Measurements from ENCODE around the gene HYOU1.
"Not testable (repeated sequence)": the region's sequence is repeated elsewhere in the genome, so short reads cannot be mapped to it uniquely, and the experiment has no call there.

HYOU1 gene

GRCh38 chr11:119041821-119042514 lies 15.0 kb downstream of the HYOU1 start:
- peak; percentile 26 for DNase-seq (ENCODE audit: low read depth)

- DNase-seq (ENCODE audit: low read depth) = not testable (repeated sequence)
These were observed 17.5 kb downstream of the HYOU1 start for GRCh38 chr11:119039471-119039870.

- DNase-seq (ENCODE audit: low read depth) = no peak
These were observed 18.1 kb downstream of the HYOU1 start for GRCh38 chr11:119038884-119039283.

- no peak for DNase-seq (ENCODE audit: low read depth)
These were observed 22.2 kb downstream of the HYOU1 start for GRCh38 chr11:119034813-119035212.

- not testable (repeated sequence) for DNase-seq (ENCODE audit: low read depth)
These were observed 23.6 kb downstream of the HYOU1 start for GRCh38 chr11:119033421-119033820.

DNA sequence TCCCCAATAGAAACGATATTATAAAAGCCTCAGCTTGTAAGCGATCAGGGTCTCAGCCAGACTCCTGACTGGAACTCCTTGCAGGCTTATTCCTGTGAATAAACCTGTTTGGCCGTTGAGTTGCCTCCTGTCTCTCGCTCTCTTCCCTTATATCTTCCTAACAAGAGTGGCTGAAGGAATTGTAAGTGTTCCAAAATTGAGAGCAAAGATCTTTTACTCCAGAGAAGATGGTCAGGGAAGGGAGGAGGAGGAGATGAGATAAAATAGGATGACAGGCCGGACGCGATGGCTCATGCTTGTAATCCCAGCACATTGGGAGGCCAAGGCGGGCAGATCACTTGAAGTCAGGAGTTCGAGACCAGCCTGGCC lies 25.1 kb downstream of the HYOU1 start:
- no peak for DNase-seq (ENCODE audit: low read depth)

DNA sequence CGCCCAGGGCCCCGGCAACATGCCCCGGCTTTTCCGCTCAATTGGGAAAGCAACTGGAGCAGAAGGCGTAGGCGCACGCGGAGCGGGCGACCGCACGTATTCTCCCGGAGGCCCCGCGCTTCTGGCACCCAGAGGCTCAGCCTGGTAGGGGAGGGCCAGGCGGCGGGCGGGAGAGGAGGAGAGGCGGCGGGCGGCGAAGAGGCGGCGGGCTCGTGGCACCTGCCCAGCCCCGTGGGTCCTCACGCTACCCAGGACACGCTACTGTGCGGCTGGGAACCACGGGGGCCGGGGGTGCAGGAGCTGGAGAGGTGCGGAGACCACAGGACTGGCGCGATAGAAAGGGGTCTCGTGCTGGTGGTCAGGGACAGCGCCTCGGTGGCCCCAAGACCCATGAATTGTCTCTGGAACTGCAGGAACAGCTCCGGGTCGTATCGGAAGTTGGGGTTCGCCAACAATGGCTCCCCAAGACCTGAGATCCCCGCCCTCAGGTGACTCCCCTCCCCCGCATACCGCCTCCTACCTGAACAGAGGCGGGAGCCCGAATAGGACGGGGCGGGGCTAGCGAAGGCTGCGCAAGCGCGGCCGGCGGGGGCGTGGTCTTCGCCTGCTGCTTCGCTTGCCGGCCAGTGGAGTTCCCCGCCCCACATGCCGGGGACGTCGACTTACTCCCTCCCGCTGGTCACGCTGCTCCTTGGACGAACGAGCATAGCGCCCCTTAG lies 26.5 kb downstream of the HYOU1 start, which contains the start of gene SLC37A4:
Gene SLC37A4 (minus strand): TSS at position 549 of the 719 bp plus-strand sequence.
- DNase-seq (ENCODE audit: low read depth) = peak; percentile 97

DNA sequence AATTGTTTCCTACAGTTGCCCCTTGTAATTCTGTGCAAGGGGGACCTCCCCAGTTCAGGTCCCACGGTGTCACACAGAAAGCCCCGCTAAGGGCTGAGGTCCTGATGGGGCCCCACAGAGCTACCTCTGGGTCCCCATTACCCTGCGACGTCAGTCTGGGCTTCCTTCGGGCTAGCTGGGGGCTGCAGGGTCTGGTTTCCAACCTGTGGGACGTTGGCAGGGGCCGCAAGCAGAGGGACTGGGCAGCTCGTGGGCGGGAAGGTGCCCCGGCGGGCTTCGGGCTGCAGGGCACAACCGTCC lies 27.0 kb downstream of the HYOU1 start:
- no peak for DNase-seq (ENCODE audit: low read depth)

GRCh38 chr11:119029340-119030028 lies 27.5 kb downstream of the HYOU1 start:
- DNase-seq (ENCODE audit: low read depth) = no peak

DNA sequence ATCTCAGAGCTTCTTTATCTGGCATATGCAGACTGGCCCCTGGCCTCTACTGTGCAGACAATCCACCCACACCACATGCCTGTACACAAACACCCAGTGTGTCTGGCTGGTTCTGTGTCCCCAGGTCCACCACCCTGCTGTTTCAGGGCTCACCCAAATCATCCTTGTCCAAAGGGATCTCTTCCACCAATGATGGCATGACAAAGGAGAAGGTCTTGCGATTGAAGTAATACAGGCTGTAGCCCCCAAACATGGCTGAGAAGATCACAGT lies 28.0 kb downstream of the HYOU1 start:
- no peak for DNase-seq (ENCODE audit: low read depth)

DNA sequence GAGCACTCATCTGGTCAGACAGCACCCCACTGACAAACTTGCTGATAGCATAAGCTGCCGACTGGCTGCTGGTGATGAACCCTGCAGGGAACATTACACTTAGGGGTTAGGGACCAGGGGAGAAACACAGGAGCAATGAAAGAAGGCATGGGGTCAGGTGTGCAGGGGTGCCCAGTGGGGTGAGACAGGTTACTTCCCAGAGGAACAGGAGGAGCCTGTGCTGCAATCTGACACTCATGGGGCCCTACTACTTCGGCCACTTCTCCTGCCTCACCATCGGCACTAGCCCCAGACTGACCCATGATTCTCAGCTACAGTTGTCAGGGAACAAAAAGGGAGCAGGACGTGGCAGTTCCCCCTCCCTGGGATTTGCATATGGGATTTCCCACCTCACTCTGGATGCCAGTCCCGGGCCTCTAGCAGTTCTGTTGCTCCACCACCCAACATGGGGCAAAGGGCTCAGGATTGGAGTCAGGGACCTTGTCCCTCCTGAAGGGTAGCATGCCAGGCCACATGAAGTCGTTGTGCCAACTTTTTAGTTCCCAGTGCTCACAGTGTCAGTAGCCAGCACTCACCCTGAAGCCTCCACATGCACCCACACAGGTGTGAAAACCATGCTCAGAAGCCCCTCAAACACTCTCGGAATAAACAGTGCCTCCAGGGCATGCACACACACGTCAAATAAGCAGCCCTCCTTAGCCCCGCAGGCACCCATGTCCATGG lies 28.5 kb downstream of the HYOU1 start:
- no peak for DNase-seq (ENCODE audit: low read depth)

DNA sequence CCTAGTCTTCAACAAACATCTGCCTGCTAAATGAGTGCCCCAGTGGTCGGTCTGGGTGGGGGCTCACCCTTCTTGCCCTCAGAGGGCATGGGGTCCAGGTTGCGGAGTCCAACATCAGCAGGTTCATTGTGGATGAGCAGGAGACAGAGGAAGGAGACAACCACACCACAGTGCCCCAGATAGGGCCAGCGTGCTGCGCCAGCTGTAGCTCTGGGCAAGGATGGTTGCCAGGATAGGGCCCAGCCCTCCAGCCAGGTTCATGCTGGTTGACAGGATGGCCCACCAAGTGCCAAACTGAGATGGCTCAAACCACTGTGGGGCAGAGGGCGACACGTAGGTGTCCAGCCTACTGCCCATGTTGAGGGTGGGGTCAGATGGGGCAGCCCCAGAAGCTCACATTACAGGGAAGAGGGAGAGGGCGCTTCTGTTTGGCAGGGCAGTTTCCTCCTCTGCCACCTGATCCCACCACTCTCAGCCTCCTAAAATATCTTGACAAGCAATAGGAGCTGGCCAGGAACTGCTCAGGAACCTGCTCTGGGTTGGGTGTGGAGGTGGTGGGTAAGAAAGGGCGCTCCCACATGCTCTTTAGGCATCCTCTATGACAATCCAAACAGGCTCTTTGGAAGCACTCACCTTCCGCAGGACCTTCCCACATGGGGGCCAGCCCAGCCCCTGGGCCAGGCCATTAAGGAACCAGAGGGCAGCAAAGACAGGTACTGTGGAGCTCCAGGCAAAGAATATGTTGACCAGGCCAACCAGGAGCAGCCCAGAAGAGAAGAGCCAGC lies 29.3 kb downstream of the HYOU1 start:
- no peak for DNase-seq (ENCODE audit: low read depth)

DNA sequence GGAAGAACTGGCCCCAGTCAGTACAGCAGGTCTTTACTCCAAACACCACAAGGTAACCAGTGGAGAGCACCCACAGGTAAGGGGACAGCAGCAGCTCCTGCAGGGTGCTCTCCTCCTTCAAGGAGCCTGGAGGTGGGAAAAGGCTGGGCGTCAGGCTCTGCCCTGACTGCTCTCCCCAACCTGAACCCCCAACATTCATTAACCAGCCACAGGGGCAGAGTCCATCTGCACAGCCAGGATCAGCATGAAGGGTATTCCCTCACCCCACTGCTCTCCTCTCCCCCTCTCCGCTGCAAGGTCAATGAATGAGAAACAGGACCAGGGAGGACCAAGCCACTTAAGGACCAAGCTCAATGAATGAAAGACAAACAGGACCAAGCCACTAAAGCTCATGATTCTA lies 30.0 kb downstream of the HYOU1 start:
- DNase-seq (ENCODE audit: low read depth) = no peak

DNA sequence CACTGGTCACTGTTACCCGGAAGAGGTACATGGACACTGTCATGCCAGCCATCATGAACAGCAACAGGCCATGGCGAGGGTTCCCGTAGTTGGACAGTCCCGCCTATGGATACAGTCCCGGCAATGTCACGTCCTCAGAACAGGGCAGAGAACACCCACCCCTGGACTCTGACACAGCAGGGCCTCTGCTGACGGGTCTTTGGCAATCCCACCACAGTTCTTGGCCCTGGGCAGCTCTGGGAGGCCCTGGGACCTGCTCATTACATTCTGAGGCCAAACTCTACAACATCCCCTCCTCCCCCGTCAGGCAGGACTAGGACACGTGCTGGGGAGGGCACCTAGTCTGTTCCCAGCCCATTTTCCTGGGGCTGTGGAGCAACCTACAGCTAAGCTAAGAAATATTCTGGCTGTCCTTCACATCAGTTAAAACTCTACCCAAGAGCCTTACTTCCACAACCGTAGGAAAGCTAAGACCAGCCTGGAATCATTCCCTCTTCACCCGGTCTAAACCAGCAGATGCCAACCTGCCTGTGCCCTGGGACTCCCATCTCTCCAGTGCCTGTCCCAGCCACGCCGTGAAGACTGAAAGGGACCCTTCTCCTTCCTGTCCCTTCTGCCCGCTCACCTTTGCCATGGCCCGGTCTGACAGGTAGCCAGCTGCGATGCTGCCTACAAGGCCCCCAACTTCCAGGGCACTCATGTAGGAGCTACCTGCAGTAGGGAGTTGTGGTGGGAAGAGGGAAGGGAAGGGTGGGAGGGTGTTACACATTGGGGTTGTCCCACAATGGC lies 30.8 kb downstream of the HYOU1 start:
- no peak for DNase-seq (ENCODE audit: low read depth)

DNA sequence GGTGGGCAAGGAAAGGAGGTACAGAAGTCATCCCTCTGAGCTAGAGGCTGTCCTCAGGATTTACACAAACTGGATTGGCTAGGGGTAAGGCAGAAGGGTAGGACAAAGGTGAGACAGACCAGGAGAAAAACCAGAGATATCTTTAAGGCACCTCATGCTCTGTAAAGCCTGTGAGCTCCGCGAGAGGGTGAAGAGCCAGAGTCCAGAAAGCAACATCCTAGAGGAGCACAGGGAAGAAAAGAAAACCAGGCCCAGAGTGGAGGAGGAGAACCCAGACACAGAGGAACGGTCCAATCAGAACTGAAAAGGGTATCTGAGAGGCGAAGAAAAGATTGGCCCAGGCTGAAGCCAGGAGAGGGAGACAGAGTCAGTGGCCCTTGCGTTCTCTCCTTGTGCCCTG lies 31.5 kb downstream of the HYOU1 start:
- no peak for DNase-seq (ENCODE audit: low read depth)

DNA sequence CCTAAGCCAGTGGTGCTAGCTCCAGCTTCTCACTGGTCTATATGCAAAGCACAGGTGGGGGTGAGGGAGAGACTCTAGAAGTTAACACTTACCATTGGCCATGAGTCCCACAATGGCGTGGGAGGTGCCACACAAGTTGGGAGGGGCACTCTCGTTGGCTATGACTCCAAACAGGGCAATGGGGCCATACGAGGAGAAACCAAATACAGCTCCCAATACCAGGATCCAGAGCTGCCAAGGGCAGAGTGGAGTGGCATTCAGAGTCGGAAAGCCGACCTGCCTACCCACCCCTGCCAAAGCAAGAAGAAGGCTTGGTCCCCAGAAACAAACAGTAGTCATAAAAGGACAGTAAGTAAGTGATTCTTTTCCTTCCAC lies 31.9 kb downstream of the HYOU1 start:
- DNase-seq (ENCODE audit: low read depth) = no peak

GRCh38 chr11:119024430-119025098 lies 32.4 kb downstream of the HYOU1 start:
- no peak for DNase-seq (ENCODE audit: low read depth)

DNA sequence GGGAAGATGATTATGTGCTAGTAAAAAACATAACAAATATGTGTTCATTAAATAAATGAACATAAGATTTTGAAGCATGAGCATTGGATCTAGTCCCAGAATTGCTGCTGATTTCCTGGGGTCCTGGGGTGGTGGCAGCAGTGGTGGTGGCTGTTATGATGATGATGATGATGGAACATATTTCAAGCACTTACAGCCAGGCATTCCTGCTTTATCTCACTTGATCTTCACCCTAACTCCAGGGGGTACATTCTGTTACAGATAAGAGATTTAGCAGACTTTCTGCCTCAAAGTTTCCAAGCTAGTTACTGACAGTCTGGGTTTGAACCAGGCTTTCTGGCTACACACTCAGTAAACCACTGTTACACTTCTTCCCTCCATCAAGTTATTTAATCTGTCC lies 33.3 kb downstream of the HYOU1 start:
- peak; percentile 82 for DNase-seq (ENCODE audit: low read depth)

GRCh38 chr11:119021631-119022030 lies 35.4 kb downstream of the HYOU1 start:
- DNase-seq (ENCODE audit: low read depth) = no peak

- peak; percentile 15 for DNase-seq (ENCODE audit: low read depth)
These were observed 37.0 kb downstream of the HYOU1 start for GRCh38 chr11:119019996-119020395.

Measured in EH (cell line).